ENCODE measurements around the gene DOK4. TPM values are rescaled to one million over a fixed set of nuclear protein-coding genes. Genes with fewer than 3 reads are reported as not detected.
A peak's percentile ranks its signal among the peaks of the same experiment; 100 is the strongest.

Gene DOK4
- total and polyA plus RNA-seq, 2 donors (not counting 1 experiment from before 2014, with no cell fraction given): 1.6 to 2.5 TPM

- Histone ChIP-seq H3K4me2 (replicated peaks; ENCODE audit: low read depth, low read length, poor library complexity, severe bottlenecking) (peak overlapping the region; percentile 77), H3K9me3 (ENCODE audit: control extremely low read depth in 1 of 3, control insufficient read depth in 2 of 3, insufficient read depth in 1 of 3, low read length in 2 of 3) (no peaks in the 10 kb centered on the region), H3K4me1 (ENCODE audit: control insufficient read depth in 2 of 2, insufficient read depth in 2 of 2, low read length in 2 of 2) (peaks cover 55 to 66% of the 10 kb centered on the region in 2 donors), H2AFZ (ENCODE audit: insufficient read depth, low read depth, low read length, poor library complexity, severe bottlenecking) (no peak overlapping the region), H3K9ac (ENCODE audit: low read length) (peak overlapping the region; percentile 50), H3K4me3 (ENCODE audit: control extremely low read depth in 1 of 5, extremely low read depth in 1 of 5, insufficient read depth in 1 of 5, low read depth in 2 of 5, low read length in 4 of 5) (peak overlapping the region in 2 of 5 experiments; percentile 4 to 20), H3K27ac (ENCODE audit: low read length in 2 of 2) (peak overlapping the region; percentile 73 to 83), H3K27me3 (replicated peaks in 1 of 4; ENCODE audit: control extremely low read depth in 1 of 4, control insufficient read depth in 3 of 4, insufficient read depth in 4 of 4, low read length in 3 of 4) (no peaks in the 10 kb centered on the region), H3K36me3 (replicated peaks in 1 of 2; ENCODE audit: control extremely low read depth in 1 of 2, control insufficient read depth in 1 of 2, extremely low read depth in 1 of 2, insufficient read depth in 2 of 2, low read length in 1 of 2) (peaks cover 0 to 10% of the 10 kb centered on the region in 2 experiments), H4K20me1 (ENCODE audit: control insufficient read depth, insufficient read depth, low read length, poor library complexity, severe bottlenecking) (no peaks in the 10 kb centered on the region), H3K79me2 (ENCODE audit: control insufficient read depth, insufficient read depth, low read length) (peaks cover 25% of the 10 kb centered on the region)
- POLR2A ChIA-PET: interaction anchor here (0.6 to 1.9 kb wide), 4 partner anchors 10 to 551 kb away, joined by 3 to 7 read pairs (median 3); partner anchors contain the start of gene ADGRG5
- peak; percentile 47 for DNase-seq
- no peaks in the 10 kb centered on the region for H3K27me3 Mint-ChIP-seq
- ATAC-seq (ENCODE audit: low read depth): no peak
- intact Hi-C loops (cut with micrococcal nuclease): loop anchor here (2.0 to 10.0 kb wide), 4 partner anchors 47 to 1105 kb away; partner anchors contain the start of genes AMFR and POLR2C
- H3K27ac Mint-ChIP-seq: peak overlapping the region; percentile 97
- CTCF ChIA-PET: interaction anchor here (0.8 to 4.1 kb wide), 6 partner anchors 9 to 47 kb away, joined by 3 to 15 read pairs (median 6); partner anchors contain the start of gene ADGRG5
- WGBS (ENCODE audit: insufficient coverage): 65% methylated on average over 12 of the region's 14 CpGs
- H3K4me3 Mint-ChIP-seq: peak overlapping the region; percentile 86
- no peaks in the 10 kb centered on the region for H3K9me3 Mint-ChIP-seq (ENCODE audit: insufficient read depth)
- H3K4me1 Mint-ChIP-seq: peaks cover 66% of the 10 kb centered on the region
- TF ChIP-seq EZH2 (IDR thresholded peaks at IDR 0.05; ENCODE audit: borderline replicate concordance, insufficient read depth, low read depth, low read length, poor library complexity, severe bottlenecking) (no peak), CTCF (IDR thresholded peaks at IDR 0.05) (no peak)
These were observed 43.3 kb upstream of the DOK4 start for GRCh38 chr16:57529391-57530103.
